SIG-M5 (cell line): Measurements from ENCODE around the gene PHACTR2.
"Not testable (repeated sequence)": the region's sequence is repeated elsewhere in the genome, so short reads cannot be mapped to it uniquely, and the experiment has no call there.

Source experiments
- DNase-seq: peaks from one replicate; lab custom pipeline; 2025; lab: John Stamatoyannopoulos, UW

Gene PHACTR2

DNA sequence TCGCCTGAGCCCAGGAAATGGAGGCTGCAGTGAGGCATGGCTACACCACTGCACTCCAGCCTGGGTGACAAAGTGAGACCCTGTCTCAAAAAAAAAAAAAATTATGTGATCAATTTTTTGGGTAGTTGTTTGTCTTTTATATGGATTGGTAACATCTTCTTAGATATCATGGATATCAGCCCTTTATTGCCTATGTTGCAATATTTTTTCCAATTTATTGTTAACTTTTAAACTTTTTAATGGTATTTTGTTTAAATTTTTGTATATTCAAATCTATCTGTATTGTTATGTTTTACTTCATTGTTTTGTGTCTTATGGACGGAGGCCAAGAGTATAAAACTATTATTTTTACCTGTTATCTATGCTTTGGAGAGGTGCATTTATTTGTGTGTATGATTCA is 133.0 kb downstream of the PHACTR2 start:
- DNase-seq: no peak

- DNase-seq: no peak
Observed at GRCh38 chr6:143811501-143812157, 133.9 kb downstream of the PHACTR2 start.

DNA sequence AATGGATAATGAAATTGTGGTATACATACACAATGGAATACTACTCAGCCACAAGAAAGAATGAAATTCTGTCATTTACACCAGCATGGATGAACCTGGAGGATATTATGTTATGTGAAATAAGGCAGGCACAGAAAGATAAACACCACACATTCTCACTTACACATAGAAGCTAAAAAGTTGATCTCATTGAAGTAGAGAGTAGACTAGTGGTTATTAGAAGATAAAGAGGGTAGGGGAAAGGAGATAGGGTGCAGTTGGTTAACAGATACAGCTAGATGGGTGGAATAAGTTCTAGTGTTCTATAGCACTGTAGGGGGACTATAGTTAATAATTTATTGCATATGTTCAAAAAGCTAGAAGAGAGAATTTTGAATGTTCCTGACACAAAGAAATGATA is 139.9 kb downstream of the PHACTR2 start:
- DNase-seq: no peak

GRCh38 chr6:143821359-143821758 is 143.6 kb downstream of the PHACTR2 start:
- no peak for DNase-seq

DNA sequence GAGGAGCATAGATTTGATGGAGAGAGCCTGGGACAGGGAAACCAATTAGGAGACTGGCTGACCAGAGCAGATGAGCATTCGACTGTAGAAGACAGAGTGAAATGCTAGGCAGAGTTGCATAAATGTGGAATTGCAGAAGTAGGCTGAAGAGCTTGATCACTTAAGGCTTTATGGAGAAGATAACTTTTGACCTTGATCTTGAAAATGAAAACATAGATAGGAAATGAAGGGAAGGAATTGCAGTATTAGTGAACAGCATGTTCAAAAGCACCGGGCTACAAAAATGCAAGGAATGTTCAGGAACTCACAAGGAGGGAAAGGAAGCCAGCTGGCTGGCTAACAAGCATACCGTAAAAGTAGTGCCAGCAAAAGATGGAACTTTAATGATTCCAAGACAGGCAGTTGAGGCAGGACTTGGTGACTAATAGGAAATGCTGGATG is 144.8 kb downstream of the PHACTR2 start:
- DNase-seq: no peak

DNA sequence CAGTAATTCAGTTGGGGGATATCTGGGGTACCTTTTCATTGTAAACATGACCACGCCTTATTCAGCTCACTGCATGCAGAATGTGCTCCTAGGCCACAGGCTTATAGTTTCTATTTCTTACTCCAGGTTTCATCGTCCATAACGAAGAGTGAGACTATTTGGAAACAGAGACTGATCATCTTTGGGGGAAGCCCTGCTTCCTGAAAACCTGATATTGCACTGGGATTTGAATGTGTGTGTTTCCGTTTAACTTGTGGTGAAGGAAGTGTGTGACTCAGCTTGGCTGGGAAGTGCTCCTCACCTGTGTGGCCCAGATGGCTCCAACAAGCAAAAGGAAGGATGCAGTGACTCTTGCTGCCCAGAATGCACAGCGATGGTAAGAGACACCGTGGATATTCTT is 145.8 kb downstream of the PHACTR2 start:
- no peak for DNase-seq

GRCh38 chr6:143828572-143828971 is 150.8 kb downstream of the PHACTR2 start:
- DNase-seq: no peak

GRCh38 chr6:143836150-143836549 is 158.4 kb downstream of the PHACTR2 start:
- DNase-seq: no peak

- DNase-seq: no peak
Observed at GRCh38 chr6:143838395-143838794, 160.6 kb downstream of the PHACTR2 start.

DNA sequence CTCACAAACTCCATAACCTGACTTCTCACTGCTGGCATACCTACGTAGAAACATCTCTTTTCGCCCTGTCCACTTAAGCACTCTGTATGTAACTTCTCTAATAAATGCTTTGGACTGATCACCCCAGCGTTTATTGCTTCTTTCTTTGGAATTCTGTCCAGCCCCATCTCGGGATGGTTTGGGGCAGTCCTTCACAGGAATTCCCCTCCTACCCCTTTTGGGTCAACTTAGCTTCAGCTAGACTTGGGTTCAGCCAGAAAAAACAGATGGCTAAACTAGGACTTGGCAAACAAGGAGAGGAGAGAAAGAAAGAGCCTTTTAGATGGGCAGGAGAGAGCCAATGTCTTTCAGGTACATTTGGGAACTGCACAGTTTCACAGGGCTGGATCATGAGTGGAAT is 161.4 kb downstream of the PHACTR2 start:
- no peak for DNase-seq

GRCh38 chr6:143840595-143841265 is 163.0 kb downstream of the PHACTR2 start:
- DNase-seq: no peak

- DNase-seq: no peak
Observed at GRCh38 chr6:143842461-143842901, 164.7 kb downstream of the PHACTR2 start.

- DNase-seq: peak; percentile 54
Observed at GRCh38 chr6:143842902-143843676, 165.3 kb downstream of the PHACTR2 start, which contains the start of gene LTV1. TSS of gene LTV1 (plus strand) at chr6:143843338. CDS start at chr6:143843478, 140 bp downstream.

GRCh38 chr6:143843677-143843999 is 165.9 kb downstream of the PHACTR2 start:
- no peak for DNase-seq

DNA sequence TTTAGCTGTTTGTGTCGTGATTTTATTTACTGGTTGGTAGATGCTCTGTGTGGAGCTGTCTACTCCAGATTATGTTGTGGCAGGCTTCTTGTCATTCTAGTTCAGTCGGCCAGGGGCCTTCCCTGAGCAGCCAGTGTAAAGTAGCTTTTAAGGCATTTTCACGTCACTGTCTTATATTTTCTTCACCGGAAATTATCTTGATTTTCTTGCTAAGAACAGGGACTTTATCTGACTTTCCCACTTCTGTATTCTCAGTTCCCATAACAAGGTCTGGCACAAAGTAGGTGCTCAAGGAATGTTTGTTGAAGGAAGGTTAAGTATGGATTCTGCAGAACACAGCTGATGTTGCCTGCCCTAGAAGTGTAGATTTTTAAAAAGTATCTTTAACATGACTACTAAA is 166.2 kb downstream of the PHACTR2 start:
- no peak for DNase-seq

GRCh38 chr6:143845033-143845432 is 167.3 kb downstream of the PHACTR2 start:
- no peak for DNase-seq

- not testable (repeated sequence) for DNase-seq
Observed at GRCh38 chr6:143851706-143852105, 173.9 kb downstream of the PHACTR2 start.

GRCh38 chr6:143855057-143855456 is 177.3 kb downstream of the PHACTR2 start:
- not testable (repeated sequence) for DNase-seq

GRCh38 chr6:143856762-143857161 is 179.0 kb downstream of the PHACTR2 start:
- DNase-seq: not testable (repeated sequence)

DNA sequence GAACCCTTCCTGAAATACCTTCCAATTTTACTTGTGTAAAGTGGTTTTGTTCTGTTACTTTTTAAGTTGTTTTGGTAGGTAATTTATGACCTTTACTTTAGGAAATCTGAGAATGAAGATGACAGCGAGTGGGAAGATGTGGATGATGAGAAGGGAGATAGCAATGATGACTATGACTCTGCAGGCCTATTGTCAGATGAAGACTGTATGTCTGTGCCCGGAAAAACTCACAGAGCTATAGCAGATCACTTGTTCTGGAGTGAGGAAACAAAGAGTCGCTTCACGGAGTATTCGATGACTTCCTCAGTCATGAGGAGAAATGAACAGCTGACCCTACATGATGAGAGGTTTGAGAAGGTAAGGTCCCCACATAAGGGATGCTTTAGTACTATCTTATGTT is 179.9 kb downstream of the PHACTR2 start:
- no peak for DNase-seq

GRCh38 chr6:143859891-143860660 is 182.3 kb downstream of the PHACTR2 start:
- no peak for DNase-seq

DNA sequence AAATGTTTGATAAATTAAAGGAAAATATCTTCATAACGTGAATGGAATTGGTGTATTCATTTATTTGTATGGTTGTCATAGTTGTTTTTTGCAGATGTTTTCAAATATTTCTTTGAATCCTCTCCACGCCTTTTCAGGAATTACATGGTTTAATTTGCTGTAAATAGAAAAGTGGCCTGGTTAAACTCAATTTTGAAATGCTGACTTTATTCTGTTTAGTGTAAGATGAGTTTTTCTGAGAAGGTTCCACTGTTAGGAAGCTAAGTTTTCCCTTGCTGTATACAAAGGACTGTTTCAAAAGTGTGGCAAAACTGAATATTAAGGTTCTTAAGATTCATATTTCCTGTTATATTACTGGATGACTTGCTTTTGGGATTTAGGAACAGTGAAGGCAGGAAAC is 186.0 kb downstream of the PHACTR2 start:
- DNase-seq: no peak
